ENCODE measurements around the gene MKRN2OS. TPM values are rescaled to one million over a fixed set of nuclear protein-coding genes. Genes with fewer than 3 reads are reported as not detected.
A peak's percentile ranks its signal among the peaks of the same experiment; 100 is the strongest.

MKRN2OS gene
- total RNA-seq (2014; rRNA removed; shearing (Covaris generic)) = not detected in 2 replicates
- polyA plus RNA-seq (2015; cell fraction: cytosol; rRNA removed) = not detected in 2 replicates
- polyA plus RNA-seq (2015; cell fraction: nucleus; rRNA removed) = not detected in 2 replicates

GRCh38 chr3:12545473-12545791, at the start of gene MKRN2OS:
MKRN2OS (minus strand) TSS chr3:12545499; CDS start chr3:12545464, 35 bp downstream.
- DNase-seq (ENCODE audit: low read depth) = no peak

DNA sequence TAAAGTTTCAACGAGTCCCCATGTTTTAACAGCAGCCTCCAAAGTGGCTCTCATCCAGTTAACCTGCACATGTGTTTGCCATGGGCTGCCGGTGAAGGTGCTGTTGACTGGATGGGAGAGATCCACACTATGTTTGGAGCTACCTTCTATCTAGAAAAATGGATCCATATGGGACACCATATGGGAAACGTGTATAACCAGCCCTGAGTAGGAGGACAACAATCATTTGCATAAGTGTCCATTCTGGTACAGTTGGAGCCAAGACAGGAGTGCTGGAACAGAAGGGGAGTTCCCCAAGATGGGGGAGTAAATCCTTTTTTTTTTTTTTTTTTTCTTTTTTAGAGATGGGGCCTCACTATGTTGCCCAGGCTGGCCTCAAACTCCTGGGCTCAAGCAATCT, 48.2 kb upstream of the MKRN2OS start:
- DNase-seq (ENCODE audit: low read depth) = no peak

DNA sequence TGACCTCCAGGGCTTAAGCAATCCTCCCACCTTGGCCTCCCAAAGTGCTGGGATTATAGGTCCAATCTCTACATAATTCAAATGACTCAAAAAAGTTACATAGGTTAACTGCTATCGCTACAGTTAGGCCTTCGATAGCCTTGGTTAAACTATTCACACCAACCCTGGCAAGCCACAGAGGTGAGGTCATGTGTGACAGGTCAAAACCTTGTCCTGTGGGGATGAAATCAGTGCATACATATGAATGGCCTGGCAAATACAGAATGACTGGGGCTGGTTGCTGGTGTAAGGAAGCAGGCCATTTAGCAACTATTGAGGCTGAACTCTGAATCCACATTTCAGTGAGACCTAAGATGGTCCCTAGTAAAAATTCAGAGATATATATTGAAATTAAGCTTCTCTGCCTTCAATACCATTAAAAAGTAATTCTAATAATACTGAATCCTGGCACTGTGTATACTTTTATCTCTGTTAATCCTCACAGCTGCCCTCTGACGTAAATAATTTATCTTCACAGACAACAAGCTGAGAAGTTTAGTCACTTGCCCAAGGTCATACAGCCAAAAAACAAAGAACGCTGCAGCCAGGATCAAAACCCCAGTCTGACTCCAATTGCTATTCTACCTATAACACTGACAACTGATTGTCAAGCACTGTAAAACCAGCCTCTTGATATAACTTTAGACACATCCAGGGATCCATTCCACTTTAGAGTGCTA, 46.9 kb upstream of the MKRN2OS start:
- DNase-seq (ENCODE audit: low read depth) = no peak

GRCh38 chr3:12591456-12591855, 46.2 kb upstream of the MKRN2OS start:
- DNase-seq (ENCODE audit: low read depth) = no peak

- no peak for DNase-seq (ENCODE audit: low read depth)
Observed at GRCh38 chr3:12590096-12590495, 44.8 kb upstream of the MKRN2OS start.

DNA sequence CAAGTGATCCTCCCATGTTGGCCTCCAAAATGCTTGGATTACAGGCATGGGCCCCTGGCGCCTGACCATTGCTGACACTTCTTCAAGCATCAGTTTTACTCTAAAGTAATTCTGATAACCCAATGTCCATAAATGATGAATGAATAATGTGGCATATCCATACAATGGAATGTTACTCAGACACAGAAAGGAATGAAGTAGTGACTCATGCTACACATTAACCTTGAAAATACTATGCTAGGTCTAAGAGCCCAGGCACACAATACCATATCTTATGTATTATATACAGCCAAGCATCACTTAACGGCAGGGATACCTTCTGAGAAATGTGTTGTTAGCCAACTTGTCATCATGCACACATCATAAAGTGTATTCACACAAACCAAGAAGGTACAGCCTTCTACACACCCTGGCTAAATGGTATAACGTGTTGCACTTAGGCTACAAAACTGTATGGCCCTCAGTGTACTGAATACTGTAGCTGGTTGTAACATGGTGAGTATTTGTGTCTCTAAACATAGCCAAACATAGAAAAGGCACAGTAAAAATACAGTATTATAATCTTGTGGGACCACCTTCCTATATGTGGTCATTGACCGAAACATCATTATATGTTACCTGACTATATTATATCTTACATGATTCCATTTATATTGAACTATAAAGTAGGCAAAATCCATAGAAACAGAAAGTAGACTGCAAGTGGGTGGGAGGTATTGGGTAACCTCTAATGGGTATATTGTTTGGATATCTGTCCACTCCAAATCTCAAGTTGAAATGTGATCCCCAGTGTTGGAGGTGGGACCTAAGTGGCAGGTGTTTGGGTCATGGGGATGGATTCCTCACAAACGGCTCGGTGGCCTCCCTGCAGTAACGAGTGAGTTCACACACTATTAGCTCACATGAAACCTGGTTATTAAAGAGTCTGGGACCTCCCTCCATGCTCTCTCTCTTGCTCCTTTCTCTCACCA, 43.0 kb upstream of the MKRN2OS start:
- peak; percentile 41 for DNase-seq (ENCODE audit: low read depth)

- no peak for DNase-seq (ENCODE audit: low read depth)
Observed at GRCh38 chr3:12586403-12586802, 41.1 kb upstream of the MKRN2OS start.

- no peak for DNase-seq (ENCODE audit: low read depth)
Observed at GRCh38 chr3:12585970-12586369, 40.7 kb upstream of the MKRN2OS start.

DNA sequence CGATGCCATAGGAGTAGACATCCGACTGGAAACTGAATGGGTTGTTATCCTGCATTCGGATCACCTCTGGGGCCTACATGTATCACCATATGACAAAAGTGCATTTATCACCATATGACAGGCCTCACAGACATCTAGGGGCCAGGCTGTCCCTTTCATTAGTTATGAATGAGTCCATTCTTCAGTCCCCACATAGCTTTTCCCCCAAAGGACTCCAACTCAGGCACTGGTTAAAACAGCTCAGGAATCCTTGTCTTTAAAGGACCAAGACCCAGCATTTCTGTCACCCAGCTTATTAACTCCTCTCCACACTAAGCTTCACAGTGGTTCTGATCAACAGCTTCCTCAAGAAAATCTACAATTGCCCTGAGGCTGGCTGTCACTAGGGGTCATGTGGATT, 39.9 kb upstream of the MKRN2OS start:
- DNase-seq (ENCODE audit: low read depth) = no peak

DNA sequence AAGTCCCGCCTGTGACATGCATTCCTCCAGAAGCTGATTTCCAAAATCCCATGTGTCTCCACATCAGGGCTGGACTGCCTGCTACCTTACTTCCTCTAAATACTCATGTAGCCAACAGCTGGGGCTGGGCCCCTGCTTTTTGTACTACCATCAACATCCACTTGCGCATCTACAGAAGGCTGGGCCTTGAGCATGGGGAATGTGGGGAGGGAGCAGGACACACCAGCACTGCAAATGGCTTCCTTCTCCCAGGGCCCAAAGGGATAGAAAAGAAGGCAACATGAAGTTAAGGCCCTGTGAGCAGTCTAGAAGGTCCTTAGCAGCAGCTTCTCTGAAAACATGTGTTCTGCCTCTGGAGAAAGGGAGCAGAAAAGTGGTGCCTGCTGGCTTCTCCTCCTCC, 38.8 kb upstream of the MKRN2OS start:
- no peak for DNase-seq (ENCODE audit: low read depth)

- DNase-seq (ENCODE audit: low read depth) = no peak
Observed at GRCh38 chr3:12583280-12583679, 38.0 kb upstream of the MKRN2OS start.

- DNase-seq (ENCODE audit: low read depth) = no peak
Observed at GRCh38 chr3:12582730-12583129, 37.4 kb upstream of the MKRN2OS start.

DNA sequence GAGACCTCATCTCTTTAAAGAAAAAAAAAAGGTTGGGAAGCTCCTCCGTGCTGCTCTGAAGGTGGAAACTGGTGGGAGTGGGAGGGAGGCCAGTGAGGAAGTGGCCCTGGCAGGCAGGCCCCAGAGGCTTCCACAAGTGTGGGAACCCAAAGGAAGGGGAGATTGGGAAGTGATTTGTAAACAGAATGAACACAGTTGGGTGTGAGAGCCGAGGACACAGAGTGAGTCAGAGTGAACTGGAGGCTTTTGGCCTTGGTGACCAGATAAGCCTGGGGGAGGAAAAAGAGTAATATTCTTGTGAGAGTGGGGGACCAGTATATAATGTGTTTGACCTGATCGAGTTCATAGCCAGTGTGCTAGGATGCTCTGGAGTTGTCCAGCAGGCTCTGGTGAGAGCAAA, 34.6 kb upstream of the MKRN2OS start:
- DNase-seq (ENCODE audit: low read depth) = peak; percentile 48

DNA sequence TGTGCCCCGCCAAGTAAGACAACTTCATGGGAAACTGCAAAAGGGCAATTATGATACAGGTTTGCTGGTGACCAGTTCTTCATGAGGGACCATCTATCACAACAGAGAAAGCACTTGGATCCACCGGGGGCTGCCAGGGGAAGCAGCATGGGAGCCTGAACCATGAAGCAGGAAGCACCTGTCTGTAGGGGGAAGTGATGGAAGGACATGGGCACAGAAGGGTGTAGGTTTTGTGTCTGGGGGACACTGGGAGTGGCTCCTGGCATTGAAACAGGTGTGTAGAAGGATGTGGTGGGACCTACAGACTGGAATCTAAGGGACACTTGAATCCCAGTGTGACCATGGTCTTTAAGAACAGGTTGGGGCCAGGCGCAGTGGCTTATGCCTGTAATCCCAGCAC, 34.2 kb upstream of the MKRN2OS start:
- no peak for DNase-seq (ENCODE audit: low read depth)

- DNase-seq (ENCODE audit: low read depth) = no peak
Observed at GRCh38 chr3:12578742-12579141, 33.4 kb upstream of the MKRN2OS start.

GRCh38 chr3:12577379-12577778, 32.1 kb upstream of the MKRN2OS start:
- DNase-seq (ENCODE audit: low read depth) = no peak

GRCh38 chr3:12574661-12575060, 29.4 kb upstream of the MKRN2OS start:
- DNase-seq (ENCODE audit: low read depth) = no peak

DNA sequence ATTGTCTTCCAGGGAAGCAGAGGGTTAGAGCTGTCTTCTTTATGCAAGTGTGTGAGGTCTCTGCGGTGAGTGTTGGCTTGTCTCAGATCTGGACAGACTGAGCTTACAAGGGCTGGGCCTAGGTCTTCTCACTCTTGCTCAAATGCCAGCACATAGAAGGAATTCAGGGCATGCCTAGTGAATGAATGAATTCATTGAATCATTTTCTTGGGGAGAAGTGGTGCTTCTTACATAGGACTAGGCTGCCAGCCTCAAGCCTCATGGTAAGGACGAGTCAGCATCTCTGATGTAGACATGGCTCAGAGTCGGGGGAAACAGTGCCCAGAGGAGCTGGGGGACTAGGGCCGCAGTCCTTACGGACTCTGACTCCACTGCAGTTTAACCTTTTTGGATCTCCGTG, 28.8 kb upstream of the MKRN2OS start:
- DNase-seq (ENCODE audit: low read depth) = no peak

- no peak for DNase-seq (ENCODE audit: low read depth)
Observed at GRCh38 chr3:12571986-12572385, 26.7 kb upstream of the MKRN2OS start.

- DNase-seq (ENCODE audit: low read depth) = no peak
Observed at GRCh38 chr3:12569836-12570235, 24.5 kb upstream of the MKRN2OS start.

GRCh38 chr3:12568747-12569146, 23.4 kb upstream of the MKRN2OS start:
- DNase-seq (ENCODE audit: low read depth) = no peak

DNA sequence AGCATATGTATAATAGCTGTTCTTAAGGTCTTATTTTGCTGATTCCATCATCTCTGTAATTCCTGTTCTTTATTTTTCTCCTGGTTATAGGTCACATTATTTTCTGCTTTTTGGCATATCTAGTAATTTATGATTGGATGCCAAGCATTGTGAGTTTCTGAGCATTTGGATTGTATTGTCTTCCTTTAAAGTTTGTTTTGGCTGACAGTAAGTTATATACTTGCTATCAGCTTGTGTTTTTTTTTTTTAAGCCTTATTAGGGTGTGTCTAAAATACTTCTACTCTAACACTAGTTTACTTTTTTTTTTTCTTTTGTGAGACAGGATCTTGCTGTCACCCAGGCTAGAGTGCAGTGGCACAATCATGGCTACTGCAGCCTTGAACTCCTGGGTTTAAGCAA, 21.7 kb upstream of the MKRN2OS start:
- no peak for DNase-seq (ENCODE audit: low read depth)
